ENCODE measurements around the gene ALOX12B. TPM values are rescaled to one million over a fixed set of nuclear protein-coding genes. Genes with fewer than 3 reads are reported as not detected.
A peak's percentile ranks its signal among the peaks of the same experiment; 100 is the strongest.

The ALOX12B gene
- total and polyA plus RNA-seq, 2 of the 13 experiments (the other 11 are each of a cell fraction or from before 2014, with no cell fraction given), result 0.13 TPM; not detected in 1

DNA sequence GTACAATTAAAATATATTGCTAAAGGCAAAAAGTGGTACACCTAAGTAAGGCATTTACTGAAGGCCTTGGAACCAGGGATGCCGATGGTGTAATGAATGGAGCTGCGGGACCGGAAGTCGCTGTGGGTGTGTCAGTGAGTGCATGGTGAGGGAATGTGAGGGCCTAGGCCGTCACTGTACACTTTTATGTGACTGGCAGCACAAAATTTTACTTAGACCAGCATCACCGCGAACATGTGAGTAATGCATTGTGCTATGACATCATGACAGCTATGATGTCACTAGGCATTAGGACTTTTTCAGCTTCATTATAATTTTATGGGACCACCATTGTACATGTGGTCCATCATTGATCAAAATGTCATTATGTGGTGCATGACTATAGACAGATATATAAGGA is 33.9 kb downstream of the ALOX12B start:
- no peaks in the 10 kb centered on the region for H3K79me2 ChIP-seq (ENCODE audit: insufficient read depth, low read length)
- FAIRE-seq (no peak), DNase-seq (ENCODE audit: low spot score) (no peak), ATAC-seq (no peak)
- H4K20me1 ChIP-seq (ENCODE audit: insufficient read depth, low read length), result peaks cover 6% of the 10 kb centered on the region
- no peak overlapping the region for H3K27ac ChIP-seq (ENCODE audit: extremely low read length, insufficient read depth, low read length)
- H2AFZ ChIP-seq (ENCODE audit: low read length), result no peak overlapping the region
- no peaks in the 10 kb centered on the region for H3K36me3 ChIP-seq (replicated peaks in 1 of 2; ENCODE audit: control insufficient read depth in 1 of 2, insufficient read depth in 2 of 2, low read length in 2 of 2)
- in situ Hi-C loops (cut with HindIII; ENCODE audit: extremely low pct_ligation_motif_present, low pct_unique_long_range_greater_than_20kb) (no loop called here), intact Hi-C loops (cut with micrococcal nuclease; ENCODE audit: unreplicated experiment) (no loop called here)
- no peak for TF ChIP-seq PHF8 (CRISPR knock-in tag; IDR thresholded peaks at IDR 0.05)
- TF ChIP-seq ATF7 (IDR thresholded peaks at IDR 0.05), result peak; percentile 58
- no peak for TF ChIP-seq ATF7 (CRISPR knock-in tag; IDR thresholded peaks at IDR 0.05)
- no peak for TF ChIP-seq ZNF367 (CRISPR knock-in tag; IDR thresholded peaks at IDR 0.05; ENCODE audit: borderline replicate concordance)
- no peak for TF ChIP-seq ZBTB8A (CRISPR knock-in tag; IDR thresholded peaks at IDR 0.05; ENCODE audit: borderline replicate concordance, low read depth)
- no peak for TF ChIP-seq ESRRA (CRISPR knock-in tag; IDR thresholded peaks at IDR 0.05; ENCODE audit: low read depth)
- TF ChIP-seq ZBTB21 (CRISPR knock-in tag; IDR thresholded peaks at IDR 0.05), result peak; percentile 50; the same call in 1 of the 2 replicates
- no peak for TF ChIP-seq DMAP1 (CRISPR knock-in tag; IDR thresholded peaks at IDR 0.05)
- peak; percentile 89 for TF ChIP-seq CREB1 (IDR thresholded peaks at IDR 0.05)
- TF ChIP-seq CREB1 (CRISPR knock-in tag; IDR thresholded peaks at IDR 0.05), result no peak
- TF ChIP-seq MIER3 (CRISPR knock-in tag; IDR thresholded peaks at IDR 0.05; ENCODE audit: borderline replicate concordance), result no peak
- H3K4me2 ChIP-seq (ENCODE audit: low read depth, low read length), result no peak overlapping the region
- ChIA-PET POLR2A (no interaction called here), CTCF (ENCODE audit: low intra/inter-chr PET ratio, low total read pairs) (no interaction called here)
- WGBS (ENCODE audit: low lambda C conversion rate), result 88% methylated on average over 7 of the region's 7 CpGs
- peaks cover 5 to 56% of the 10 kb centered on the region in 2 experiments; a peak in 4 of 5 replicates for H3K27me3 ChIP-seq (ENCODE audit: control insufficient read depth in 1 of 2, insufficient read depth in 2 of 2, low read length in 2 of 2)
- BruUV-seq (replicated peaks), result no TSS peak
- H3K4me1 ChIP-seq (ENCODE audit: insufficient read depth, low read length), result peaks cover 41% of the 10 kb centered on the region
- H3K9me3 ChIP-seq (ENCODE audit: low read length), result no peaks in the 10 kb centered on the region
- no peak overlapping the region for H3K4me3 ChIP-seq (replicated peaks in 1 of 3; ENCODE audit: insufficient read depth in 1 of 3, low read depth in 2 of 3, low read length in 3 of 3)
- H3K9ac ChIP-seq (ENCODE audit: insufficient read depth, low read depth, low read length), result no peak overlapping the region

Data from HepG2 (cell line).